Activated CD4-positive, alpha-beta T cell treated with anti-CD3 and anti-CD28 coated beads, Interleukin-2, amount 10 ng/mL, durations not matched to agents 7 days and 5 days (primary cell): ENCODE results near the gene ZBP1. TPM values are rescaled to one million over a fixed set of nuclear protein-coding genes. Genes with fewer than 3 reads are reported as not detected.

Source experiments
- CTCF ChIA-PET: fragments of 350-600 bp; sonication (Branson Sonifier 250); formaldehyde crosslinking; loops from one replicate; lab custom pipeline; 2021; ENCODE audit warnings: antibody characterized with exemption; lab: Charles Lee
- POLR2A ChIA-PET: fragments of 350-600 bp; sonication (Branson Sonifier 250); formaldehyde crosslinking; loops from one replicate; lab custom pipeline; 2021; ENCODE audit warnings: antibody characterized with exemption; lab: Charles Lee
- DNase-seq: peaks from one replicate; pipeline ENCODE4 v3.0.0-alpha.2; 2020
- H3K27ac Mint-ChIP-seq: one replicate; pipeline ENCODE4 v1.8.0; 2021; ENCODE audit warnings: mild to moderate bottlenecking, moderate library complexity, mixed read lengths
- H3K27me3 Mint-ChIP-seq: one replicate; pipeline ENCODE4 v1.8.0; 2021; ENCODE audit warnings: mixed read lengths
- H3K36me3 Mint-ChIP-seq: one replicate; pipeline ENCODE4 v1.8.0; 2021; ENCODE audit warnings: low read depth, mixed read lengths
- H3K4me1 Mint-ChIP-seq: one replicate; pipeline ENCODE4 v1.8.0; 2021; ENCODE audit warnings: mixed read lengths
- H3K4me3 Mint-ChIP-seq: one replicate; pipeline ENCODE4 v1.8.0; 2021; ENCODE audit warnings: mild to moderate bottlenecking, moderate library complexity, mixed read lengths
- H3K9me3 Mint-ChIP-seq: one replicate; pipeline ENCODE4 v1.8.0; 2021; ENCODE audit warnings: mixed read lengths
- total RNA-seq, 2 experiments: library from RNA; stranded (reverse); gene quantifications; one replicate each; pipeline ENCODE4 v1.2.3, GENCODE V29; 2021

The ZBP1 gene
- total RNA-seq, 2 experiments from 2014 or later = 28.3 to 31.4 TPM

DNA sequence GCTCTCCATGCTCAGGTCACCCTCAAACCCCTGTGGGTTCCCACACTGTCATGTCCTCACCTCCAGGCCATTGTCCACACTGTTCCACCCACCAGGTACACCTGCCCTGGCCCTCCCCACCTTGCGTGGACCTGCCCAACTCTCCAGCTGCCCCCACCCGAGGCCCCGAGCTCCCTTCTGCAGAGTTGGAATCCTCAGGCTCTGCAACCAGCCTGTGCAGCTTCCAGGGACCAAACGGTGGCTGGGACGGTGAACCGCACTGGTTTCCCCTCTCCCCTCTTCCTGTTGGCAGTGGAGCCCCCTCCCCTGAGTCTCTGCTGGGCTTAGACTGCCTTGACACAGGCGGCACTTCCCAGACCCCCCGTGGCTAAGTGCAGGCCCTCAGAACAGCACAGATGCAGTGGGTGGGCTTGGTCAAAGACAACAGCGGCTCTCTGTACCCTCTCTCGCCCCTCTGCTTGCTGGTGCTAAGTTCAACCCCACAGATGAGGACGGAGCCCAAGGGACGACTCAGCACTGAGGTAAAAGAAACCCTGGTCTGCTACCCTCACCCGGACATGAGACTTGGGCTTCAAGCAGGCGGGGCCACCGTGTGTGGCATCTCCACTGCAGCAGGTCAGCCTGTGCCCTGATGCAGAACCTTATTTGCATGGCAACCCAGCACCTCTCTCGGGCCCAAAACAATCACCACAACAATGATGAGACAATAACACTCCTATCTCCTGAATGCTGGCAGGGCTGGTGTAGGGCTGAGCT lies 11.0 kb downstream of the ZBP1 start:
- Mint-ChIP-seq H3K27ac (no peak overlapping the region), H3K36me3 (peaks cover 40% of the 10 kb centered on the region), H3K9me3 (no peaks in the 10 kb centered on the region), H3K27me3 (peaks cover 2% of the 10 kb centered on the region), H3K4me1 (peaks cover 16% of the 10 kb centered on the region), H3K4me3 (no peak overlapping the region)
- DNase-seq = no peak
- ChIA-PET CTCF (interaction anchor here (0.6 to 1.3 kb wide), 3 partner anchors 9 to 1082 kb away, joined by 3 to 4 read pairs (median 3); no protein-coding TSS in a partner anchor), POLR2A (no interaction called here)

- H3K4me3 Mint-ChIP-seq = no peak overlapping the region
- peaks cover 16% of the 10 kb centered on the region for H3K4me1 Mint-ChIP-seq
- peaks cover 37% of the 10 kb centered on the region for H3K36me3 Mint-ChIP-seq
- POLR2A ChIA-PET = no interaction called here
- no peak for DNase-seq
- CTCF ChIA-PET = no interaction called here
- H3K27ac Mint-ChIP-seq = no peak overlapping the region
- H3K9me3 Mint-ChIP-seq = no peaks in the 10 kb centered on the region
- H3K27me3 Mint-ChIP-seq = peaks cover 2% of the 10 kb centered on the region
Observed at GRCh38 chr20:57608516-57608915, 11.7 kb downstream of the ZBP1 start.

GRCh38 chr20:57605878-57606277 lies 14.3 kb downstream of the ZBP1 start:
- DNase-seq = no peak
- H3K27me3 Mint-ChIP-seq = peaks cover 2% of the 10 kb centered on the region
- H3K36me3 Mint-ChIP-seq = peaks cover 28% of the 10 kb centered on the region
- H3K4me3 Mint-ChIP-seq = no peak overlapping the region
- H3K27ac Mint-ChIP-seq = no peak overlapping the region
- H3K4me1 Mint-ChIP-seq = peaks cover 20% of the 10 kb centered on the region
- POLR2A ChIA-PET = interaction anchor here (0.8 kb wide), 1 partner anchor 13 kb away, joined by 3 read pairs; no protein-coding TSS in a partner anchor
- CTCF ChIA-PET = interaction anchor here (1.3 kb wide), 1 partner anchor 10 kb away, joined by 5 read pairs; no protein-coding TSS in a partner anchor
- no peaks in the 10 kb centered on the region for H3K9me3 Mint-ChIP-seq

DNA sequence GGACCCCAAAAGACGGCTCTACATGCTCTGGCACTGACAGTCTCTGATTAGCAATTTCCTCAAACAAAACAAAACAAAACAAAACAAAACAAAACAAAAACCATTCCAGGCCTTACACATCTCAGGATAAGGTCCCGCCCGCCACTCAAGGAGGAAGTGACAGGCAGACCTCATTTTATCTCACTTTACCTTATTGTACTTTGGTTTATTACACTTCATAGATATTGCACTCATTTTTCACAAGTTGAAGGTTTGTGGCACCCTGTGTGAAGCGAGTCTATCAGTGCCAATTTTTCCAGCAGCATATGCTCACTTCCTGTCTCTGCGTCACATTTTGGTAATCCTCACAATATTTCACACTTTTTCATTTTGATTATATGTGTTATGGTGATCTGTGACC lies 15.2 kb downstream of the ZBP1 start:
- peaks cover 2% of the 10 kb centered on the region for H3K27me3 Mint-ChIP-seq
- POLR2A ChIA-PET = interaction anchor here (0.8 kb wide), 1 partner anchor 14 kb away, joined by 3 read pairs; no protein-coding TSS in a partner anchor
- peaks cover 28% of the 10 kb centered on the region for H3K4me1 Mint-ChIP-seq
- no peak for DNase-seq
- CTCF ChIA-PET = no interaction called here
- no peak overlapping the region for H3K27ac Mint-ChIP-seq
- no peaks in the 10 kb centered on the region for H3K9me3 Mint-ChIP-seq
- H3K4me3 Mint-ChIP-seq = no peak overlapping the region
- peaks cover 22% of the 10 kb centered on the region for H3K36me3 Mint-ChIP-seq

GRCh38 chr20:57603120-57603519 lies 17.1 kb downstream of the ZBP1 start:
- no peak overlapping the region for H3K27ac Mint-ChIP-seq
- H3K9me3 Mint-ChIP-seq = no peaks in the 10 kb centered on the region
- ChIA-PET CTCF (interaction anchor here (0.6 kb wide), 1 partner anchor 87 kb away, joined by 3 read pairs; no protein-coding TSS in a partner anchor), POLR2A (no interaction called here)
- peaks cover 8% of the 10 kb centered on the region for H3K27me3 Mint-ChIP-seq
- no peak overlapping the region for H3K4me3 Mint-ChIP-seq
- H3K36me3 Mint-ChIP-seq = peaks cover 15% of the 10 kb centered on the region
- DNase-seq = no peak
- peaks cover 35% of the 10 kb centered on the region for H3K4me1 Mint-ChIP-seq

DNA sequence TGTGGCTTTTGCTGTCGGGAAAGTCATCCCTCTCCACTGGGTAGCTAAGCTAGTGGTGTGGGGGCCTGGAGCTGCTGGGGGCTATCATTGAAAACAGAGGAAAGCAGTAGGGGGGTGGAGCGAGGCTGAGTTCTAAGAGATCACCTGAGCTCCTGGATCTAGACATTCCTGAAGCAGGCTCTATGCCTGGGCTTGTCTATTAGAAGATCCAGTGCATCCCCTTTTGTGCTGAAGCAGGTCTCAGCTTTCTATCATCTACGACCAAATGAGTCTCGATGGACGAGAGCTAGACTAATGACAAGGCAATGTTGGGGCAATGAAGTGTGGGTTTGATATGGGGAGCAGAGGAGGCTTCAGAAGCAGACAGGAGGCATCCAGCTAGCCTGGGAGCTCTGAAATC lies 18.5 kb downstream of the ZBP1 start:
- Mint-ChIP-seq H3K4me1 (peaks cover 35% of the 10 kb centered on the region), H3K27me3 (peaks cover 8% of the 10 kb centered on the region), H3K27ac (no peak overlapping the region)

GRCh38 chr20:57601211-57601570 lies 19.0 kb downstream of the ZBP1 start:
- peaks cover 8% of the 10 kb centered on the region for H3K27me3 Mint-ChIP-seq
- POLR2A ChIA-PET = no interaction called here

More for the DNA sequence above, 18.5 kb downstream of the ZBP1 start:
- Mint-ChIP-seq H3K36me3 (peaks cover 6% of the 10 kb centered on the region), H3K9me3 (no peaks in the 10 kb centered on the region), H3K4me3 (no peak overlapping the region)
- DNase-seq = no peak
- ChIA-PET CTCF (interaction anchor here (0.6 to 1.7 kb wide), 4 partner anchors 9 to 81 kb away, joined by 3 to 8 read pairs (median 4); partner anchors contain the start of gene ZBP1), POLR2A (no interaction called here)

GRCh38 chr20:57600320-57601210 lies 19.7 kb downstream of the ZBP1 start:
- peaks cover 10% of the 10 kb centered on the region for H3K27me3 Mint-ChIP-seq
- ChIA-PET CTCF (interaction anchor here (0.9 to 1.7 kb wide), 3 partner anchors 9 to 22 kb away, joined by 3 to 8 read pairs (median 4); no protein-coding TSS in a partner anchor), POLR2A (no interaction called here)
- H3K9me3 Mint-ChIP-seq = no peaks in the 10 kb centered on the region
- no peak overlapping the region for H3K4me3 Mint-ChIP-seq
- H3K36me3 Mint-ChIP-seq = peaks cover 4% of the 10 kb centered on the region
- no peak for DNase-seq
- H3K4me1 Mint-ChIP-seq = peaks cover 30% of the 10 kb centered on the region
- peak overlapping the region; percentile 25 for H3K27ac Mint-ChIP-seq

More at GRCh38 chr20:57601211-57601570, 19.0 kb downstream of the ZBP1 start:
- peaks cover 34% of the 10 kb centered on the region for H3K4me1 Mint-ChIP-seq
- H3K27ac Mint-ChIP-seq = peak overlapping the region; percentile 25
- H3K36me3 Mint-ChIP-seq = peaks cover 6% of the 10 kb centered on the region
- CTCF ChIA-PET = interaction anchor here (0.6 to 1.7 kb wide), 5 partner anchors 9 to 82 kb away, joined by 3 to 8 read pairs (median 3); partner anchors contain the start of gene ZBP1
- DNase-seq = no peak
- H3K9me3 Mint-ChIP-seq = no peaks in the 10 kb centered on the region
- H3K4me3 Mint-ChIP-seq = no peak overlapping the region

DNA sequence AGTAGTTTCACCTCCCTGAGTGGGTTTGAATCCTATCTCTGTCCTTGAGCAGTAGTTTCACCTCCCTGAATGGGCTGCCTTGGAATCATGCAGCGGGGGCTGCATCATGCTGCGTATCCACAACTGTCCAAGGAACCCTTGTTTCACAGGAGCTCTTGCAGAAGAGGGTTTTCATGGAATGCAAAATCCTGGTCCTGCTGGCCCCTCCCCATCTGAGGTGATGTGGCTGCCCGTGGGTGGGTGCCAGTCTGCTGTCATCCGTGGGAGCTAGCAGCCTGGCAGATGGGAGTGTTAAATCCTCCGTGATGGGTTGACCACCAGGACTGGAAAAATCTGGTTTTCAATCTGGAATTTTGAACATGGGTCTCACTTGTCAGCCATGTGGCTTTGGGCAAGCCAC lies 21.7 kb downstream of the ZBP1 start:
- CTCF ChIA-PET = interaction anchor here (1.8 to 3.9 kb wide), 2 partner anchors 21 to 24 kb away, joined by 4 to 16 read pairs; partner anchors contain the start of gene ZBP1
- Mint-ChIP-seq H3K27ac (no peak overlapping the region), H3K4me1 (peaks cover 21% of the 10 kb centered on the region), H3K4me3 (no peak overlapping the region), H3K9me3 (no peaks in the 10 kb centered on the region), H3K36me3 (no peaks in the 10 kb centered on the region), H3K27me3 (peaks cover 12% of the 10 kb centered on the region)
- POLR2A ChIA-PET = interaction anchor here (0.6 kb wide), 1 partner anchor 414 kb away, joined by 8 read pairs; no protein-coding TSS in a partner anchor
- no peak for DNase-seq

DNA sequence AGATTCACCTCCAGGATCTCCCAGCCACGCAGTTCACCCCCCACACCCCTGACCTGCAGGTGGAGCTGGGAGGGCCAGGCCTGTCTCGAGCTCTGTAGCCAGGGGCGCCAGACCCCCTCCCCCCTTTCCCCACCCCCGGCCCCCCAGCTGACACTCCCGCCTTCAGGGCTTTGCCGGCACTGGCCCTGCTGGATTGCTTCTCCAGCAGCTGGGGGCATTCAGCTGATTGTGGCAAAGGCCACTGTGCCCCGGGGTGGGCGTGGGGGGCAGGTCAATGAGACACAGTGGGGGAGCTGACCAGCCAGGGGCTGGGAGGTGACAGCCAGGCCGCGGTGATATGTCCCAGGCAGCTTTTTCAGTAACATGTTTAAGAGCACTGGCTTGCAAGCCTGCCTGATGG lies 22.2 kb downstream of the ZBP1 start:
- CTCF ChIA-PET = interaction anchor here (1.8 to 3.9 kb wide), 2 partner anchors 22 to 25 kb away, joined by 4 to 16 read pairs; partner anchors contain the start of gene ZBP1
- Mint-ChIP-seq H3K4me1 (peaks cover 21% of the 10 kb centered on the region), H3K36me3 (no peaks in the 10 kb centered on the region), H3K27ac (no peak overlapping the region), H3K9me3 (no peaks in the 10 kb centered on the region), H3K4me3 (no peak overlapping the region), H3K27me3 (peaks cover 15% of the 10 kb centered on the region)
- DNase-seq = no peak
- POLR2A ChIA-PET = no interaction called here

- Mint-ChIP-seq H3K4me1 (peaks cover 21% of the 10 kb centered on the region), H3K27me3 (peaks cover 15% of the 10 kb centered on the region), H3K4me3 (no peak overlapping the region), H3K36me3 (no peaks in the 10 kb centered on the region), H3K9me3 (no peaks in the 10 kb centered on the region), H3K27ac (peak overlapping the region; percentile 1)
- POLR2A ChIA-PET = no interaction called here
- peak; percentile 69 for DNase-seq
- CTCF ChIA-PET = interaction anchor here (0.8 to 3.9 kb wide), 3 partner anchors 22 to 63 kb away, joined by 3 to 16 read pairs (median 4); partner anchors contain the start of gene ZBP1
Observed at GRCh38 chr20:57596998-57597939, 23.0 kb downstream of the ZBP1 start.
